Nephron (organoid): ENCODE measurements around the gene ABHD10.

Experiments
- H3K27ac Mint-ChIP-seq, 3 experiments: 2 replicates each; pipeline ENCODE4 v1.8.0; 2020; ENCODE audit warnings: mixed read lengths in 3 of 3, mild to moderate bottlenecking in 2 of 3, moderate library complexity in 1 of 3
- H3K27me3 Mint-ChIP-seq: 2 replicates; pipeline ENCODE4 v1.8.0; 2021; ENCODE audit warnings: low read depth, mild to moderate bottlenecking, moderate library complexity, mixed read lengths
- H3K36me3 Mint-ChIP-seq: 2 replicates; pipeline ENCODE4 v1.8.0; 2020; ENCODE audit warnings: low read depth, mixed read lengths
- H3K4me1 Mint-ChIP-seq: 2 replicates; pipeline ENCODE4 v1.8.0; 2020; ENCODE audit warnings: mixed read lengths
- H3K4me3 Mint-ChIP-seq, 3 experiments: 2 replicates each; pipeline ENCODE4 v1.8.0; 2020; ENCODE audit warnings: mild to moderate bottlenecking in 3 of 3, mixed read lengths in 3 of 3, moderate library complexity in 2 of 3
- H3K9me3 Mint-ChIP-seq: 2 replicates; pipeline ENCODE4 v1.8.0; 2020; ENCODE audit warnings: mixed read lengths
- CTCF ChIP-seq, 3 experiments: fragments of 200-600 bp; sonication (generic); IDR thresholded peaks; one replicate each; pipeline ENCODE4 v1.5.0; 2021; ENCODE audit warnings: antibody characterized with exemption in 3 of 3; ENCODE audit not compliant: unreplicated experiment in 3 of 3

Gene ABHD10

DNA sequence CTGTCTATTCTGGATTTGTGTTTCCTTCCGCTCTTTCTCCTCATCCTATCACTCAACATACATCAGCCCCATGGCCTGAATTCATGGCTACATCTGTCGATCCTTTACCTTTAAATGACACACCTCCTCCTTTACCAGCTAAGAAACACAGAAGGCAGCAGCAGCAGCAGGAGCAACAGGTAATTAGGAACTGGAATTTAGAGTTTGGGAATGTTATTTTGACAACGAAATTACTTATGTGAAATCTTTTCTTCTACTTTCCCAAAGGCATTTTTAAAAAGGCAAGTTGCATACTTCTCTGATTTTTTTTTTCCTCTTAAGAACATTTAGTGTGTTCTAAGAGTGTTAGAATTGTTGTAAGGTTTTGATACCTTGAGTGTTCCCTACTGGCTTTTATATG, 29.1 kb upstream of the ABHD10 start:
- Mint-ChIP-seq H3K27me3 (no peaks in the 10 kb centered on the region), H3K4me3 (no peak overlapping the region), H3K36me3 (peaks cover 38% of the 10 kb centered on the region)

GRCh38 chr3:111951032-111951431, 27.8 kb upstream of the ABHD10 start:
- Mint-ChIP-seq H3K27me3 (no peaks in the 10 kb centered on the region), H3K27ac (no peak overlapping the region), H3K36me3 (peaks cover 33% of the 10 kb centered on the region), H3K9me3 (no peaks in the 10 kb centered on the region), H3K4me3 (no peak overlapping the region), H3K4me1 (peaks cover 6% of the 10 kb centered on the region)
- no peak for TF ChIP-seq CTCF (IDR thresholded peaks at IDR 0.05; ENCODE audit: unreplicated experiment in 3 of 3)

More for the DNA sequence above, 29.1 kb upstream of the ABHD10 start:
- no peaks in the 10 kb centered on the region for H3K9me3 Mint-ChIP-seq
- H3K27ac Mint-ChIP-seq, result no peak overlapping the region
- peaks cover 6% of the 10 kb centered on the region for H3K4me1 Mint-ChIP-seq
- no peak for TF ChIP-seq CTCF (IDR thresholded peaks at IDR 0.05; ENCODE audit: unreplicated experiment in 3 of 3)

GRCh38 chr3:111952086-111952485, 26.7 kb upstream of the ABHD10 start:
- H3K9me3 Mint-ChIP-seq, result no peaks in the 10 kb centered on the region
- peaks cover 9% of the 10 kb centered on the region for H3K4me1 Mint-ChIP-seq
- no peak for TF ChIP-seq CTCF (IDR thresholded peaks at IDR 0.05; ENCODE audit: unreplicated experiment in 3 of 3)
- H3K36me3 Mint-ChIP-seq, result peaks cover 37% of the 10 kb centered on the region
- no peak overlapping the region for H3K4me3 Mint-ChIP-seq
- no peaks in the 10 kb centered on the region for H3K27me3 Mint-ChIP-seq
- no peak overlapping the region for H3K27ac Mint-ChIP-seq

- Mint-ChIP-seq H3K27ac (no peak overlapping the region), H3K36me3 (peaks cover 44% of the 10 kb centered on the region), H3K4me1 (peaks cover 18% of the 10 kb centered on the region), H3K9me3 (no peaks in the 10 kb centered on the region), H3K4me3 (no peak overlapping the region), H3K27me3 (no peaks in the 10 kb centered on the region)
- TF ChIP-seq CTCF (IDR thresholded peaks at IDR 0.05; ENCODE audit: unreplicated experiment in 3 of 3), result no peak
Measured at GRCh38 chr3:111952866-111953450, 25.9 kb upstream of the ABHD10 start.

GRCh38 chr3:111954228-111954990, 24.4 kb upstream of the ABHD10 start:
- Mint-ChIP-seq H3K27me3 (no peaks in the 10 kb centered on the region), H3K4me1 (peaks cover 21% of the 10 kb centered on the region), H3K4me3 (no peak overlapping the region), H3K9me3 (no peaks in the 10 kb centered on the region), H3K27ac (no peak overlapping the region), H3K36me3 (peaks cover 44% of the 10 kb centered on the region)
- no peak for TF ChIP-seq CTCF (IDR thresholded peaks at IDR 0.05; ENCODE audit: unreplicated experiment in 3 of 3)

DNA sequence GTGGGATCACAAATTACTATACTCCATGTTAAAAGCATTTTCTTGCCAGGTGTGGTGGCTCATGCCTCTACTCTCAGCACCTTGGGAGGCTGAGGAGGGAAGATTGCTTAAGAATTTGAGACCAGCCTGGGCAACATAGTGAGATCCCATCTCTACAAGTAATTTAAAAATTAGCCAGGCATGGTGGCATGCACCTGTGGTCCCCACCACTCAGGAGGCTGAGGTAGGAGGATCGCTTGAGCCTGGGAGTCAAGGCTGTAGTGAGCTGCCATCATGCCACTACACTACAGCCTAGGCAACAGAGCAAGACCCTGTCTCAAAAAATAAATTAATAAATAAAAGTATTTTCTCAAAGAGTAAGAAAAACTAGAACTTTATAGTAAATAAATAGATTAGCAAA, 22.9 kb upstream of the ABHD10 start:
- no peak overlapping the region for H3K4me3 Mint-ChIP-seq
- no peak for TF ChIP-seq CTCF (IDR thresholded peaks at IDR 0.05; ENCODE audit: unreplicated experiment in 3 of 3)
- H3K27ac Mint-ChIP-seq, result no peak overlapping the region
- H3K9me3 Mint-ChIP-seq, result no peaks in the 10 kb centered on the region
- peaks cover 21% of the 10 kb centered on the region for H3K4me1 Mint-ChIP-seq
- H3K27me3 Mint-ChIP-seq, result no peaks in the 10 kb centered on the region
- H3K36me3 Mint-ChIP-seq, result peaks cover 35% of the 10 kb centered on the region
